NCI-H2171 (cell line): ENCODE measurements around the gene CENPVL3.
"Not testable (repeated sequence)": the region's sequence is repeated elsewhere in the genome, so short reads cannot be mapped to it uniquely, and the experiment has no call there.

Experiments used
- DNase-seq: peaks from one replicate; lab custom pipeline; 2025; lab: John Stamatoyannopoulos, UW

The CENPVL3 gene

DNA sequence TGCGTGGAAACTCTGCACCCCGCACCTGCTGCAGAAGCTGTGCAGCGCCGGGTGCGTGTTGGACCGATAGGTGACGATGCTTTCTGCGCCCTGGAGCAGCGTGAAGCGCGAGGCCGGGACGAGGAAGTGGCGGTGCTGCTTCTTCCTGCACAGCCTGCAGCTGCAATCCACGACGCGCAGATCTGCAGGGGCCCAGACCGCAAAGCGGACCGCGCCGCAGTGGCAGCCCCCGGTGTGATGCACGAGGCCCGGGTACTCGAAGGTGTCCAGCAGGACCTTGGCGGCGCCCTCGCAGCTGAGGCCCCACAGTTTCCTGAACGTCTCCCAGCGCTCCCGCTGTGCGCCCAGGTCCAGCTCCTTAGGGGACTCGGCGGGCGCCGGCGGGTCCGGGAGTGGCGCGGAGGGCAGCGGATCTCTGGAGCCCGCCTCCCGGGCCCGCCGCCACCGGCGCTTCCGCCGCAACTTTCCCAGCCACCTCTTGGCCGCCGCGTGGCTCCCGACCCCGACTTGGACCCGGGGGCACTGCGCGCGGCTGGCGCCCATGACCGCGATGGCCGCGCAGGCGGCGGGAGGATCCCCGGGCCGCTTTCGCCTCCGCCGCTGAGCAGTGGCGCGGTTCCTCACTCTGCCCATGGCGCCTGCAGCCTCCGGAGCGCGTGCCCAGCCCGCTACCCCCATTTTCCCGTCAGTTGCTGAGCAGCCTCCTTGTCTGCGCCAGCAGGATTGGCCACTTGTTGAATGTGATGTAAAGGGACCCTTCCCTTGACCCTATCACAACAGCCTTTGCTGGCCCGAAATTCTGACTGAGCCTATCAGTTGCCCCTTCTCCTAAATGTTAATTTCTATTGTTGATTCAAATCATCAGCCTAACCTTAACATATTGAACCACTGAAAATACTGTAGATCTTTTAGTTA lies at the start of gene CENPVL3:
CENPVL3 (minus strand) TSS at position 672 of the 915 bp plus-strand sequence; CDS start at position 633, 39 bp downstream.
- DNase-seq, result not testable (repeated sequence)

DNA sequence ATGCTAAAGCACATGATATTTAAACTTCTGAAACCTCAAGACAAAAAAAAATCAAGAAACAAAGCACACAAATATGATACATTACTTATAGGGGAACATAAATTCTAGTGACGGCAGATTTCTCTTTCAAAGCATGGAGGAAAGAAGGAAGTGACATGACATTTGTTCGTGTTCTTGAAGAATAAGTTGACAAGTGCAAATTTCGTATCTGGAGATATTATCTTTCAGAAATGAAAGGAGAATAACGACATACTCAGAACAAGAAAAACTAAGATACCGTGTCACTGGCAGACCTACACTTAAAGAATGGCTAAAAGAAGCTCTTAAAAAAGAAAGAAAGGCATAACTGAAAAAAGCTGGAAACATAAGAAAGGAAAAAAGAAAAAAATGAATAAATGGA lies 47.3 kb upstream of the CENPVL3 start:
- DNase-seq, result no peak

DNA sequence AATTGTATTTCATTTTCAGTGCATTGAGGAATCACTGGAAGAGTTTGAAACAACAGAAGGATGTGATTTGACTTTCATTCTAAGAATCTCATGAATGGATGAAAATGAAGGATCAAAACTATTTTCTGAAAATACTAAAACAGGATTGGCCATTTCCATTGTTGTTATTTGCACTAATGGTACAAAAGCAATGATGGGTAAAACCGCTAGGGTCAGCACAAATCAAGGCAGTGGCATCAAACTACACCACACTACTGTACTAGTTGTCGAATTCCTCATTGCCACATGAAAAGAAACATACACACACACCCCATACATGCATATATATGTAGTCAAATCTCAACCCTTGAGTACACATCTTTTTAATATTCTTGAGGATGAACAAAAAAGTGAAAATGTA lies 24.7 kb upstream of the CENPVL3 start:
- DNase-seq, result no peak

GRCh38 chrX:51641421-51642021 lies 22.8 kb upstream of the CENPVL3 start:
- DNase-seq, result no peak

- DNase-seq, result not testable (repeated sequence)
These were observed 17.8 kb upstream of the CENPVL3 start for GRCh38 chrX:51636511-51636910.

- DNase-seq, result no peak
These were observed 4.2 kb downstream of the CENPVL3 start for GRCh38 chrX:51614353-51615012.

DNA sequence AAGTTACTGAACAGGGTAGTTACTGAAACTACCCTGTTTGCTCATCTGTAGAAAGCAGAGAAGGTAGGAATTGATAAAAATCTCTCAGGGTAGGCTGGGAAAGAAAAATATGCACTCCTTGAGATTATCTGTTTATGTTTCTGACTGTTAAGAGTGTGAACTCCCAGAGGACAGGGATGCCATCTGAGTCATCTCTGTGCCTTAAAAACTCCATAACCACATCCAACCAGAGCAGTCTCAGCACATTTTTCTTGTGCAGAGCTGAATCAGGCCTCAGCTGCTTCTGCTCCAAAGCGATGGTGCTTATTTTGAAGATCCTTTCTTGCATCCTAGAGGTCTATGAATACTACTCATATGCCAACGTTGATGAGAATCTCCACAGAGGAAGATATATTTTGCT lies 9.9 kb downstream of the CENPVL3 start:
- no peak for DNase-seq

- DNase-seq, result no peak
These were observed 10.6 kb downstream of the CENPVL3 start for GRCh38 chrX:51608126-51608525.

- DNase-seq, result no peak
These were observed 12.3 kb downstream of the CENPVL3 start for GRCh38 chrX:51606446-51606845.

DNA sequence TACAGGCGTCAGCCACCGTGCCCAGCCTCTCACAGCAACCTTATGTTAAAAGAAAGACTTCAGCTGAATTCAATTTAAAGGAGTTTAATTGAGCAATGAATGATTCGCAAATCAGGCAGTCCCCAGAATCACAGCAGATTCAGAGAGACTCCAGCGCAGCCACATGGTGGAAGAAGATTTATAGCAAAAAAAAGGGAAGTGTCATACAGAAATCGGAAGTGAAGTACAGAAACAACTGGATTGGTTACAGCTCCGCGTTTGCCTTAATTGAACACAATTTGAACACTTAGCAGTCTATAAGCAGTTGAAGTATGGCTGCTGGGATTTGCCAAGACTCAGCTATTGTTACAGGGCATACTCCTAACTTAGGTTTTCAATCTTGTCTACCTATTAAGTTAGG lies 19.8 kb downstream of the CENPVL3 start:
- no peak for DNase-seq

DNA sequence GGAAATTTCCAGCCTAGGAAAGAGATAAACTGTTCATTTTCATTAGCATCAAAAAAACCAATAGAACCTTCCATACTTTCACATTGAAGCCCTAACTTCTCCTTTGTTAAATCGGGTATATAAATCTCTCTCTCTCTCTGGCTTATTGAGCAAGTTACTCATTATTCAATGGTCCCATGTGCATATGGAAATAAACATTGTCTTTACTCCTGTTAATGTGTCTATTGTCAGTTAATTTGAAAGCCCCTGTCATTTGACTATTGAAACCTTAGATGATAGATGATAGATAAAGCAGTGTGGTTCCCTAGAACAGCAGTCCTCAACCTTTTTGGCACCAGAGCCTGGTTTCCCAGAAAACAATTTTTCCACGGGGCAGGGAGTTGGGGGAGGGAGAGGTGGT lies 46.8 kb downstream of the CENPVL3 start:
- DNase-seq, result no peak

DNA sequence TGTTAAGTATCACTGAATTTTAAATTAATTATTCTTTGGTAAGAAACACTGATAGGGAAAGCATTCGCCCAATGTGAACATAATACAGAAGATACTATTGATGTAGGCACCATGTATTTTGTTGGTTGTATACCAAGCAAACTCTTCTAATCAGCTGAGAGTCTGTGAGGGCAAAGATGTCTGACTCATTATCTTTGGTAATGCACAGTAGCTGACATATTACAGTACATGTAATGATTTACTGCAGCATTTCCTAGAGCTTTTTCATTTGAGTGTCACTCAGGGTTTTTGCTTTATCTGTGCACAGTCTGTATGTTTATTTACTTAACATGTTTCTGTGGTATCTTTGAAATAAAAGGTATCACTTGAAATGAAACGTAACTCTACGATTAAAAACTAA lies 49.2 kb downstream of the CENPVL3 start:
- DNase-seq, result no peak

- DNase-seq, result no peak
These were observed 50.1 kb downstream of the CENPVL3 start for GRCh38 chrX:51568586-51568985.
